ENCODE results near the gene YPEL5. TPM values are rescaled to one million over a fixed set of nuclear protein-coding genes. Genes with fewer than 3 reads are reported as not detected.

YPEL5 gene
- total RNA-seq, 1 experiment from 2014 or later: 50.9 TPM

- no peak for TF ChIP-seq CTCF (IDR thresholded peaks at IDR 0.05; ENCODE audit: insufficient read depth in 1 of 2, low read depth in 1 of 2, low read length in 1 of 2, severe bottlenecking in 1 of 2, unreplicated experiment in 1 of 2)
- no TSS peak for BruUV-seq (replicated peaks)
- Mint-ChIP-seq H3K36me3 (ENCODE audit: insufficient read depth, unreplicated experiment) (no peaks in the 10 kb centered on the region), H3K27ac (ENCODE audit: unreplicated experiment) (no peak overlapping the region), H3K4me3 (ENCODE audit: unreplicated experiment) (no peak overlapping the region), H3K9me3 (ENCODE audit: unreplicated experiment) (no peaks in the 10 kb centered on the region), H3K27me3 (ENCODE audit: insufficient read depth, unreplicated experiment) (peaks cover 10% of the 10 kb centered on the region), H3K4me1 (ENCODE audit: low read depth, unreplicated experiment) (no peaks in the 10 kb centered on the region)
- intact Hi-C loops (cut with micrococcal nuclease; ENCODE audit: unreplicated experiment): no loop called here
- no peak for DNase-seq
- Histone ChIP-seq H3K27me3 (replicated peaks; ENCODE audit: control insufficient read depth, insufficient read depth, low read length) (no peaks in the 10 kb centered on the region), H3K4me3 (ENCODE audit: low read depth, low read length) (no peak overlapping the region), H3K36me3 (ENCODE audit: control insufficient read depth, insufficient read depth, low read length) (no peaks in the 10 kb centered on the region), H3K4me1 (no peaks in the 10 kb centered on the region), H3K9me3 (no peaks in the 10 kb centered on the region)
- CTCF ChIA-PET: interaction anchor here (0.7 kb wide), 1 partner anchor 14 kb away, joined by 3 read pairs; no protein-coding TSS in a partner anchor
- POLR2A ChIA-PET: no interaction called here
These were observed 9.9 kb upstream of the YPEL5 start for GRCh38 chr2:30136764-30137444.

GRCh38 chr2:30139131-30139870, 7.5 kb upstream of the YPEL5 start:
- CTCF ChIA-PET: no interaction called here
- no peak for DNase-seq
- no peaks in the 10 kb centered on the region for H3K36me3 Mint-ChIP-seq (ENCODE audit: insufficient read depth, unreplicated experiment)
- peaks cover 8% of the 10 kb centered on the region for H3K27me3 Mint-ChIP-seq (ENCODE audit: insufficient read depth, unreplicated experiment)
- Histone ChIP-seq H3K4me1 (no peaks in the 10 kb centered on the region), H3K36me3 (ENCODE audit: control insufficient read depth, insufficient read depth, low read length) (no peaks in the 10 kb centered on the region), H3K27me3 (replicated peaks; ENCODE audit: control insufficient read depth, insufficient read depth, low read length) (no peaks in the 10 kb centered on the region), H3K9me3 (no peaks in the 10 kb centered on the region), H3K4me3 (ENCODE audit: low read depth, low read length) (no peak overlapping the region)
- no peaks in the 10 kb centered on the region for H3K4me1 Mint-ChIP-seq (ENCODE audit: low read depth, unreplicated experiment)
- TF ChIP-seq CTCF (IDR thresholded peaks at IDR 0.05; ENCODE audit: insufficient read depth in 1 of 2, low read depth in 1 of 2, low read length in 1 of 2, severe bottlenecking in 1 of 2, unreplicated experiment in 1 of 2): no peak
- intact Hi-C loops (cut with micrococcal nuclease; ENCODE audit: unreplicated experiment): no loop called here
- no peak overlapping the region for H3K4me3 Mint-ChIP-seq (ENCODE audit: unreplicated experiment)
- no peak overlapping the region for H3K27ac Mint-ChIP-seq (ENCODE audit: unreplicated experiment)
- POLR2A ChIA-PET: no interaction called here
- no peaks in the 10 kb centered on the region for H3K9me3 Mint-ChIP-seq (ENCODE audit: unreplicated experiment)
- BruUV-seq (replicated peaks): no TSS peak

DNA sequence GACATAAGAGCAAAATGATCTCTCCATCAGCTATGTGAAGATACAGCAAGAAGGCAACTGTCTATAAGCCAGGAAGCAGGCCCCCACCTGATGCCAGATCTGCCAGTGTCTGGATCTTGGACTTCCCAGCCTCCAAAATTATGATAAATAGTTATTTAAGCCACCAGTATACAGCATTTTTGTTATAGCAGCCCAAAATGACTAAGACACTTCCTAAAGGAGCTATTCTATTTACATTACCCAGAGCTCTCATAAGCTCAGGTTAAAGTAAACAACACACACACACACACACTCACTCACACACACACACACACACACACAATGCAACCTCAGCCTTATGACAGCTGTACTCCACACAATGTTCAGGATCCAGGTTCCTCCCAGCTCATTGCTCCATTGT, 5.7 kb upstream of the YPEL5 start:
- CTCF ChIA-PET: interaction anchor here (0.9 kb wide), 1 partner anchor 570 kb away, joined by 3 read pairs; no protein-coding TSS in a partner anchor
- POLR2A ChIA-PET: no interaction called here
- no peak for TF ChIP-seq CTCF (IDR thresholded peaks at IDR 0.05; ENCODE audit: insufficient read depth in 1 of 2, low read depth in 1 of 2, low read length in 1 of 2, severe bottlenecking in 1 of 2, unreplicated experiment in 1 of 2)
- H3K36me3 ChIP-seq (ENCODE audit: control insufficient read depth, insufficient read depth, low read length): no peaks in the 10 kb centered on the region
- Mint-ChIP-seq H3K36me3 (ENCODE audit: insufficient read depth, unreplicated experiment) (no peaks in the 10 kb centered on the region), H3K4me3 (ENCODE audit: unreplicated experiment) (no peak overlapping the region), H3K27me3 (ENCODE audit: insufficient read depth, unreplicated experiment) (peaks cover 5% of the 10 kb centered on the region), H3K27ac (ENCODE audit: unreplicated experiment) (no peak overlapping the region), H3K9me3 (ENCODE audit: unreplicated experiment) (no peaks in the 10 kb centered on the region), H3K4me1 (ENCODE audit: low read depth, unreplicated experiment) (no peaks in the 10 kb centered on the region)
- no peak for DNase-seq
- no peaks in the 10 kb centered on the region for H3K27me3 ChIP-seq (replicated peaks; ENCODE audit: control insufficient read depth, insufficient read depth, low read length)
- peaks cover 6% of the 10 kb centered on the region; the same call in 1 of the 2 replicates for H3K4me1 ChIP-seq
- no peaks in the 10 kb centered on the region for H3K9me3 ChIP-seq
- BruUV-seq (replicated peaks): no TSS peak
- intact Hi-C loops (cut with micrococcal nuclease; ENCODE audit: unreplicated experiment): no loop called here
- no peak overlapping the region for H3K4me3 ChIP-seq (ENCODE audit: low read depth, low read length)

Data from Caco-2 (cell line).